HG03558 (cell line): ENCODE measurements around the gene CEP164.

Source experiments
- ATAC-seq: cut with Tn5 transposase; IDR thresholded peaks from one replicate; pipeline ENCODE4 v1.9.1; 2021; ENCODE audit warnings: moderate number of reproducible peaks; ENCODE audit not compliant: unreplicated experiment; ENCODE audit errors: extremely low read depth

The CEP164 gene

GRCh38 chr11:117327567-117328374 lies at the start of gene CEP164:
Gene CEP164 (plus strand): TSS chr11:117327854. CDS start chr11:117338587, 10,733 bp downstream.
- peak; percentile 60 for ATAC-seq

GRCh38 chr11:117278347-117278746 lies 49.3 kb upstream of the CEP164 start:
- no peak for ATAC-seq

GRCh38 chr11:117279711-117280376 lies 47.8 kb upstream of the CEP164 start:
- no peak for ATAC-seq

- no peak for ATAC-seq
Measured at GRCh38 chr11:117281159-117281558, 46.5 kb upstream of the CEP164 start.

GRCh38 chr11:117281869-117282268 lies 45.8 kb upstream of the CEP164 start:
- ATAC-seq = no peak

DNA sequence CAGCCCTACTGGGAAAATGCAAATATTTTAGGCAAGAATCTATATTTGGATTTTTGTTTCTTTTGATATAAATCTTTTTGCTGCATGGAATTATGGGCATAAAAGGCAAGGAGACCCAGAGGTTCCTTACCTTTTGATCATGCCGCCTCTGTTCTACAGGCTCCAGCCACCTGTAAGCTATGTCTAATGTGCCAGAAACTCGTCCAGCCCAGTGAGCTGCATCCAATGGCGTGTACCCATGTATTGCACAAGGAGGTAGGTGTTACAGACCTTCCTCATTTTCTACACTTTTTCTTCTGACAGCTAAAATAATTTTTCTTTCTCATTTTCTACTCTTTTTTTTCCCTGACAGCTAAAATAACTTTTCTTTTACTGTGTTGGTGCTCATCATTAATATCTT lies 44.7 kb upstream of the CEP164 start:
- ATAC-seq = no peak

- no peak for ATAC-seq
Measured at GRCh38 chr11:117284053-117284452, 43.6 kb upstream of the CEP164 start.

DNA sequence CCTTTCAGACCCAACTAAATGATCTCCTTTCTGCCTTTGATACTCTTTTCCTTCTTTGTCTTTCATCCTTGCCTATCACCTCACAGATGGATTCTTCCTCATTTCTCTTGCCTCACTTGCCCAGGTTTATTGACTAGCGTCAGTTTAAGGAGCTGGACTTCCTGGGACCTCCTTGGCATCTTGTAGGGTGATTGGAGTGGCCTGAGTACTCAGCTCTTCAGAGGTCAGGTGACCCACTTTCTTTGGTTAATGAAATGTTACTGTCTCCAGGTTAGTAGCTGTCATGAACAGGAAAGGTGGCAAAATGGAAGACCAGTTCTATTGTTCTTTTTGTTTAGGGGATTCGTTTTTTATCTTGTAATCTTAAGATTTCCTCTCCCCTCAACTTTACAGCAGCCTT lies 41.1 kb upstream of the CEP164 start:
- ATAC-seq = no peak

GRCh38 chr11:117287668-117288067 lies 40.0 kb upstream of the CEP164 start:
- no peak for ATAC-seq

GRCh38 chr11:117289795-117290194 lies 37.9 kb upstream of the CEP164 start:
- ATAC-seq = no peak

DNA sequence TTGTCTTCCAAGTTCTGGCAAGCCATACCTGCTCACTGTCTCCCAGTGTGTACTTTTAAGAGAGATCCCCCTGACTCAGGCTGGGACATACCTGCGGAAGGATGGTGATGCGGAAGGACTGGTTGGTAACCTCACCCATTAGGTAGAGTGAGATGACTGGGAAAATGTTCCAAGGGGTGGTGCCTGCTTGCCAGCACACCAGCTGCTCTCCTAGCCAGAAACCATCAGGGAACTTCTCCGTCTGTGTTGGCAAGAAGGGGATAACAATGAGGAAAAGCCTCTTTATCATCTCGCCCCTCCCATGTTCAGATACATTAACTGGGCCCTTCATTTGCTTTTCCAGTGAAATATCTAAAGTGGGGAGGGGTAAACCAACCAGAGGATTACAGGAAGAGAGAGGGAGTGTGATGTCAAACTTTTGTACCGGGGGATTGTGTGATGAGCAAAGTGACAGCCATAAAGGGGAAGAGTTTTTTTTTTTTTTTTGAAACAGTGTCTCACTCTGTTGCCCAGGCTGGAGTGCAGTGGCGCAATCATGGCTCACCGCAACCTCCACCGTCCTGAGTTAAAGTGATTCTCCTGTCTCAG lies 36.8 kb upstream of the CEP164 start, which contains the start of gene BACE1-AS:
TSS of gene BACE1-AS (plus strand) at position 538 of the 588 bp plus-strand sequence.
- ATAC-seq = no peak

DNA sequence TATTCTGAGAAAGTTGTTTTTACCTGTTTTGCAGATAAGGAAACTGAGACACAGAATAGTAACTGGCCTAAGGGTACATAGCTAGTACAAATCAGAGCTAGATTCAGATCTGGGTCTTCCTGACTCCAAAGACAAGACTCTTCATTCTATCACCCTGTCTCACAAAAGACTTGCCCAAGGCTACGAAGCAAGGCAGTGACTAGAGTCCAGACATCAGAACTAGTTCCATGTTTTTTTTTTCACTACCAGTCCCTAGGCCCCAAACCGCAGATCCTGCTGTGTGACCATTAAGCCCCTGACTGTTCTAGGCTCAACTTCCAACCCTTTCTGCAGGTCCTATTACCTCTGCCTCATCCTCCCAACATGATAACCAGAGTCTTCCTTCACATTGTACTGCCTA lies 35.0 kb upstream of the CEP164 start:
- ATAC-seq = no peak

DNA sequence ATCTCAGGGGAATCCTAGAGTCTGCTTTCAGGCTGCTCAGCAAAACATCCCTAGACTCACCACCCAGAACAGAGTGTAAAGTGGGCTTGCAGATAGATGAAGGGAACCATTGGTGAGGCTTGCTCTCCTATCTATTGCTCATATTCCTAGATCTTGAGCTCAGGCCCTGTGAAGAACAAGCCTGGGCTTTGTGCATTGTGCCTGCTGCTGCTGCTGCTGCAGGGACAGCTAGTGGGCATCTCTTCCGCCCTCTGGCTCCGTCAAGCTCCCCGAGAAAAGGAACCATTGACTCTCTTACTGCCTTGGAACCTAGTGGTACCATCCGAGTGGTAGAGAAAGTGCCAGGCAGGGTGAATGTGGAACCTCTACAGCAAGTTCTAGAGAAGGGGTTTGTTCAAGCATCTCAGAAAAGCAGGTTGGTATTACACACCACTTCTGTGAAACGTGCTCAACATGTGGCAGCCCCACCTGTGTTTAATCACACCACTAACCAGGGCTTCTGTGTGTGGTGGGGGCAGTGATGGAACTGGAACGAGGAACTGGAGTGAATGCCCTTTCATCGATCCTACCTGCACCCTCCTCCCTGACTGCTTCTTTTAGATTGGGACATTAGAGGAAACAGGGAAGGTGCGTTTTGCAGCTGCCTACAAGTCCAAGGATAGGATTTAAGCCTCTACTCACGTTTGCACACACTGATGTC lies 32.1 kb upstream of the CEP164 start:
- no peak for ATAC-seq

DNA sequence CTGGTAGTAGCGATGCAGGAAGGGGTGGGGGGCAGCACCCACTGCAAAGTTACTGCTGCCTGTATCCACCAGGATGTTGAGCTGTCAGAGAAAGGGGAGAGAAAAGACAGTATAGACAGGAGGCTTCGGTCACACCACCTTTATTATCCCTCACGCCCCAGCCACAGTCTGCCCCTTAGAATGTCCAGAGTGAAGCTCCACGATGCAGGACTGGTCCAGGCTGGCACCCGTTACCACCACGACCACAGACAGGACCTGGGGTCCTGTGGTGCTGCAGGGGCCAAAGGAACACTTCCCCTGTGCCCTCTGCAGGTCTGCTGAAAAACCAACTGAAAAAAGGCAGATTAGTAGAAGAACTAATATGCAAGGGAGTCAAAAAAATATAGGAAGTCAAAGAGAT lies 30.8 kb upstream of the CEP164 start:
- no peak for ATAC-seq

DNA sequence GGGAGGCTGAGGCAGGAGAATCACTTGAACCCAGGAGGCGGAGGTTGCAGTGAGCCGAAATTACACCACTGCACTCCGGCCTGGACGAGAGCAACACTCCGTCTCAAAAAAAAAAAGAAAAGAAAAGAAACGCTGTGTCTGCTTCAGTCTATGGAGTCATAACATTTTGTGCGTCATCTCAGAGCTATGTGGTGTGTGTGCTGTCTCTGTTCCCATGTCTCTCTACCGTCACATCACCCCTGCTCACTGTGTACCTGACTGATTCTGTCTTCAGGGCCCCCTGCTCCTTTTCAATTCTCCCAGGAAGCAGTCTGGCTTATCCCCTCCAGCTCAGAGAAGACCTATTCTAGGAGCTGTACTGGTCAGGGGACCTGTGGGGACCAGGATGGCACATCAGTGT lies 29.5 kb upstream of the CEP164 start:
- no peak for ATAC-seq

- no peak for ATAC-seq
Measured at GRCh38 chr11:117299351-117300282, 28.0 kb upstream of the CEP164 start.

- ATAC-seq = no peak
Measured at GRCh38 chr11:117300283-117300663, 27.4 kb upstream of the CEP164 start.

DNA sequence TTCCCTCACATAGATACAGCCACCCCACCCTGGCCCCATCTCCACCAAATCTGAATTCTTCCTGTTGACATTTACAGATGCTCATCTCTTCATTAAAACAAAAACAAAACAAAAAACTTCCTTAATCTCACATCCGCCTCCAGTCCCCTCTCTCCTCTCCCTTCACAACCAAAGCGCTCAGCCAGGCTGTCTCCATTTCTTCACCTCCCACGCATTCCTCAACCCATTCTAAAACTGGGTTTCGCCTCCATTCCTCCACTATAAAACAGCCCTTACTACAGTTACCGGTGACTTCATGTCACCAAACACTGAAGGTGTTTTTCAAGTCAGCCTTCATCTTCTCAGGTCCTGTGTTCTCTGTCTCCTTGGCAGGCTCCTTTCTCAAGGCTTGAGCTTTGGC lies 26.9 kb upstream of the CEP164 start:
- ATAC-seq = no peak

DNA sequence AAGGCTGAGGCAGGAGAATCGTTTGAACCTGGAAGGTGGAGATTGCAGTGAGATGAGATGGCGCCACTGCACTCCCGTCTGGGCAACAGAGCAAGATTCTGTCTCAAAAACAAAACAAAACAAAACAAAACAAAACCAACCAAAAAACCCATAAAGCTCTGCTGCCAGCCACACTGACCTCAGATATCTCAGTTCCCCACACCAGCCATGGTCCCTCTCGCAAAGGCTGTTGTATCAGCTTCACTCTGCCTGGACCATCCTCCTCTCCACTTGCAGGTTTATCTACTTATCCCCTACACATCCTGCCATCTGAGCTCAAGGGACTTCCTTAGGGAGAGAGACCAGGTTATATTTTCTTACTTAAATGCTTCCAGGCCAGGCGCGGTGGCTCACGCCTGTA lies 25.4 kb upstream of the CEP164 start:
- no peak for ATAC-seq

DNA sequence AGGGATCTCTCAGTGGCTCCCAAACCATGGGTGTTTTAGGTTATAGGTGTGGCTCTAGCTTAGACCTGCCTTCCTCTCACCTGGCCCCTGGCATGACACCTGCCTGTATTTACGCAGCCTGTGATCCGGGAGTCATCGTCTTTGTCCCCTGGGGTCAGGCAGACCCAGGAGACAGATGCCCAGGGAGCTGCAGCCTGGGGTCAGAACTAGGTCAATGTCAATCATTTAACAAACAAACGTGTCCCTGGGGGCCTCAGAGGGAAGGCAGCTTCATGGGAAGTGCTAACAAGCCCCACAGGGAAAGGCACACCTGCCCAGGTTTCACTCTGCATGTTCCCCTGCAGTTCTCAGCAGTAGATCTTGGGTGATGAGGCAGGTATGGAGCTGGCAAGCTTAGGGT lies 24.6 kb upstream of the CEP164 start:
- ATAC-seq = no peak
